ENCODE measurements around the gene MACC1. TPM values are rescaled to one million over a fixed set of nuclear protein-coding genes. Genes with fewer than 3 reads are reported as not detected.
"Not testable (repeated sequence)": the region's sequence is repeated elsewhere in the genome, so short reads cannot be mapped to it uniquely, and the experiment has no call there.

Gene MACC1
- polyA plus RNA-seq, 1 experiment = not detected

GRCh38 chr7:20190560-20191390 lies 26.4 kb downstream of the MACC1 start:
- no peak for DNase-seq (ENCODE audit: low read depth)
- no peak for TF ChIP-seq CTCF (IDR thresholded peaks at IDR 0.05; ENCODE audit: insufficient read depth, low read depth, low read length)
- CTCF ChIA-PET = interaction anchor here (1.0 to 1.1 kb wide), 2 partner anchors 15 to 121 kb away, joined by 3 read pairs; no protein-coding TSS in a partner anchor
- H3K36me3 ChIP-seq (ENCODE audit: control insufficient read depth, insufficient read depth, low read length) = no peaks in the 10 kb centered on the region
- H3K4me3 ChIP-seq (ENCODE audit: low read depth, low read length) = no peak overlapping the region
- H3K27me3 ChIP-seq (ENCODE audit: control insufficient read depth, insufficient read depth, low read length) = no peaks in the 10 kb centered on the region
- POLR2A ChIA-PET = no interaction called here

GRCh38 chr7:20189852-20190251 lies 27.3 kb downstream of the MACC1 start:
- DNase-seq (ENCODE audit: low read depth) = no peak
- POLR2A ChIA-PET = no interaction called here
- CTCF ChIA-PET = no interaction called here
- H3K27me3 ChIP-seq (ENCODE audit: control insufficient read depth, insufficient read depth, low read length) = no peaks in the 10 kb centered on the region
- TF ChIP-seq CTCF (IDR thresholded peaks at IDR 0.05; ENCODE audit: insufficient read depth, low read depth, low read length) = no peak
- H3K4me3 ChIP-seq (ENCODE audit: low read depth, low read length) = no peak overlapping the region
- no peaks in the 10 kb centered on the region for H3K36me3 ChIP-seq (ENCODE audit: control insufficient read depth, insufficient read depth, low read length)

- CTCF ChIA-PET = no interaction called here
- no peak for TF ChIP-seq CTCF (IDR thresholded peaks at IDR 0.05; ENCODE audit: insufficient read depth, low read depth, low read length)
- no peaks in the 10 kb centered on the region for H3K27me3 ChIP-seq (ENCODE audit: control insufficient read depth, insufficient read depth, low read length)
- H3K36me3 ChIP-seq (ENCODE audit: control insufficient read depth, insufficient read depth, low read length) = no peaks in the 10 kb centered on the region
- no peak for DNase-seq (ENCODE audit: low read depth)
- POLR2A ChIA-PET = no interaction called here
- no peak overlapping the region for H3K4me3 ChIP-seq (ENCODE audit: low read depth, low read length)
These were observed 28.6 kb downstream of the MACC1 start for GRCh38 chr7:20188567-20188966.

GRCh38 chr7:20187850-20188249 lies 29.3 kb downstream of the MACC1 start:
- H3K27me3 ChIP-seq (ENCODE audit: control insufficient read depth, insufficient read depth, low read length); H3K36me3 ChIP-seq (ENCODE audit: control insufficient read depth, insufficient read depth, low read length); POLR2A ChIA-PET; DNase-seq (ENCODE audit: low read depth); H3K4me3 ChIP-seq (ENCODE audit: low read depth, low read length): not testable (repeated sequence)
- CTCF ChIA-PET = interaction anchor here (0.6 kb wide), 1 partner anchor 170 kb away, joined by 3 read pairs; no protein-coding TSS in a partner anchor

- CTCF ChIA-PET = interaction anchor here (0.5 kb wide), 1 partner anchor 472 kb away, joined by 4 read pairs; no protein-coding TSS in a partner anchor
- POLR2A ChIA-PET = no interaction called here
- no peak overlapping the region for H3K4me3 ChIP-seq (ENCODE audit: low read depth, low read length)
- TF ChIP-seq CTCF (IDR thresholded peaks at IDR 0.05; ENCODE audit: insufficient read depth, low read depth, low read length) = no peak
- no peak for DNase-seq (ENCODE audit: low read depth)
- H3K36me3 ChIP-seq (ENCODE audit: control insufficient read depth, insufficient read depth, low read length) = no peaks in the 10 kb centered on the region
- H3K27me3 ChIP-seq (ENCODE audit: control insufficient read depth, insufficient read depth, low read length) = no peaks in the 10 kb centered on the region
These were observed 31.2 kb downstream of the MACC1 start for GRCh38 chr7:20185988-20186387.

Measured in BJ (cell line).